ENCODE data around the gene ST7.

GRCh38 chr7:117065571-117066150, 112.4 kb downstream of the ST7 start:
- no peak for TF ChIP-seq CTCF (conservative IDR thresholded peaks at IDR 0.05 in 1 of 2, IDR thresholded peaks at IDR 0.05 in 1 of 2; ENCODE audit: low read depth in 1 of 2, low read length in 2 of 2)
- TF ChIP-seq EZH2 (IDR thresholded peaks at IDR 0.05; ENCODE audit: low read length, missing control alignments), result no peak

All from fibroblast of lung (primary cell).